HEK293T (cell line): ENCODE measurements around the gene HLF.

Experiments
- ARNT ChIP-seq: fragments of 450-650 bp; IDR thresholded peaks from 2 replicates; pipeline ENCODE4 v1.6.1; 2017; ENCODE audit warnings: mild to moderate bottlenecking
- BHLHE40 ChIP-seq: fragments of 450-650 bp; IDR thresholded peaks from 2 replicates; pipeline ENCODE4 v1.6.1; 2016; ENCODE audit warnings: mild to moderate bottlenecking, moderate library complexity, borderline replicate concordance
- CTBP1 ChIP-seq: fragments of 450-650 bp; IDR thresholded peaks from 2 replicates; pipeline ENCODE4 v1.6.1; 2016; ENCODE audit warnings: borderline replicate concordance
- ELF4 ChIP-seq: fragments of 450-650 bp; IDR thresholded peaks from 2 replicates; pipeline ENCODE4 v1.6.1; 2017; ENCODE audit warnings: antibody characterized with exemption
- FOXA1 ChIP-seq: fragments of 450-650 bp; IDR thresholded peaks from 2 replicates; pipeline ENCODE4 v1.6.1; 2016; ENCODE audit warnings: mild to moderate bottlenecking
- SUZ12 ChIP-seq: fragments of 450-650 bp; IDR thresholded peaks from 2 replicates; pipeline ENCODE4 v1.6.1; 2016; ENCODE audit warnings: mild to moderate bottlenecking
- TF ChIP-seq, protein P1 (sequence below): fragments of 450-650 bp; IDR thresholded peaks from 2 replicates; pipeline ENCODE4 v1.6.1; 2016

DNA sequence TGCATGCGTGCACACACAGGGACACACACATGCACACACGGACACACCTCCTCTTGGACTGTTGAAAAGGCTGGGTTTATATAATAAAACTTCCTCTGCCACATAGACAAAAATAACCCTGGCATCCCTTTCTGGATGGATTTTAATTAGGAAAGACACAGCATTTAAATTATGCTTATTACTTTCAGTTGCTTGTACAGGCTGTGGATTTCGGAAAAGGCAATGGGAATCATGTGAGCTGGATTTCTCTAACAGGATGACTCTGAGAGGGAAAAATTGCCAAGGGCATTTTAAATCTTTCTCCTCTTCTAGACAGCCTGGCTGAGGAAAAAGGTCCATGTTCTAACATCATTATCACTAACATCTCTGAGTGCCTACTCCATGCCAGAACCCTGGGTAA lies 75.9 kb downstream of the HLF start:
- TF ChIP-seq, protein P1, sequence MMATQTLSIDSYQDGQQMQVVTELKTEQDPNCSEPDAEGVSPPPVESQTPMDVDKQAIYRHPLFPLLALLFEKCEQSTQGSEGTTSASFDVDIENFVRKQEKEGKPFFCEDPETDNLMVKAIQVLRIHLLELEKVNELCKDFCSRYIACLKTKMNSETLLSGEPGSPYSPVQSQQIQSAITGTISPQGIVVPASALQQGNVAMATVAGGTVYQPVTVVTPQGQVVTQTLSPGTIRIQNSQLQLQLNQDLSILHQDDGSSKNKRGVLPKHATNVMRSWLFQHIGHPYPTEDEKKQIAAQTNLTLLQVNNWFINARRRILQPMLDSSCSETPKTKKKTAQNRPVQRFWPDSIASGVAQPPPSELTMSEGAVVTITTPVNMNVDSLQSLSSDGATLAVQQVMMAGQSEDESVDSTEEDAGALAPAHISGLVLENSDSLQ, result no peak
- no peak for TF ChIP-seq SUZ12
- no peak for TF ChIP-seq BHLHE40
- TF ChIP-seq FOXA1, result no peak
- no peak for TF ChIP-seq CTBP1
- no peak for TF ChIP-seq ARNT
- no peak for TF ChIP-seq ELF4
